ENCODE data around the gene CASP2.

- TF ChIP-seq CTCF (IDR thresholded peaks at IDR 0.05) = no peak
- no peak for TF ChIP-seq POLR2A (IDR thresholded peaks at IDR 0.05)
- no peak for TF ChIP-seq EP300 (IDR thresholded peaks at IDR 0.05)
Observed at GRCh38 chr7:143289421-143289820, 1.3 kb downstream of the CASP2 start.

Measured in tibial nerve (tissue), 4 donors.